Activated CD4-positive, alpha-beta T cell treated with anti-CD3 and anti-CD28 coated beads, Interleukin-2, Interleukin-4, amounts not matched to agents 100 ng/mL and 50 ng/mL, durations not matched to agents 16 hours and 8 hours (primary cell): ENCODE results near the gene TJP2.
"Not testable (repeated sequence)": the region's sequence is repeated elsewhere in the genome, so short reads cannot be mapped to it uniquely, and the experiment has no call there.

ENCODE experiments used
- DNase-seq: peaks from one replicate; pipeline ENCODE4 v3.0.0-alpha.2; 2020; ENCODE audit warnings: low spot score

TJP2 gene

GRCh38 chr9:69158471-69158870 lies 15.6 kb upstream of the TJP2 start:
- no peak for DNase-seq

GRCh38 chr9:69164573-69164972 lies 9.5 kb upstream of the TJP2 start:
- not testable (repeated sequence) for DNase-seq

GRCh38 chr9:69165581-69165980 lies 8.5 kb upstream of the TJP2 start:
- DNase-seq: no peak

- peak; percentile 84 for DNase-seq
Measured at GRCh38 chr9:69168709-69169217, 5.3 kb upstream of the TJP2 start.

GRCh38 chr9:69170231-69170630 lies 3.8 kb upstream of the TJP2 start:
- no peak for DNase-seq

- DNase-seq: no peak
Measured at GRCh38 chr9:69171049-69171448, 3.0 kb upstream of the TJP2 start.

GRCh38 chr9:69171517-69171916 lies 2.6 kb upstream of the TJP2 start:
- no peak for DNase-seq

GRCh38 chr9:69172895-69173294 lies 1.2 kb upstream of the TJP2 start:
- DNase-seq: no peak

GRCh38 chr9:69173497-69173890 lies 583 bp upstream of the TJP2 start:
- DNase-seq: no peak

- peak; percentile 78 for DNase-seq
Measured at GRCh38 chr9:69174616-69175463, 763 bp downstream of the TJP2 start.

- no peak for DNase-seq
Measured at GRCh38 chr9:69175486-69175885, 1.4 kb downstream of the TJP2 start.

- DNase-seq: peak; percentile 42
Measured at GRCh38 chr9:69176471-69177171, 2.5 kb downstream of the TJP2 start.

- no peak for DNase-seq
Measured at GRCh38 chr9:69178583-69179011, 4.5 kb downstream of the TJP2 start.

- no peak for DNase-seq
Measured at GRCh38 chr9:69179037-69179436, 5.0 kb downstream of the TJP2 start.

GRCh38 chr9:69180200-69180599 lies 6.1 kb downstream of the TJP2 start:
- no peak for DNase-seq

GRCh38 chr9:69180670-69181069 lies 6.6 kb downstream of the TJP2 start:
- peak; percentile 90 for DNase-seq

- no peak for DNase-seq
Measured at GRCh38 chr9:69181908-69182353, 7.9 kb downstream of the TJP2 start.

- DNase-seq: no peak
Measured at GRCh38 chr9:69184266-69184665, 10.2 kb downstream of the TJP2 start.

- DNase-seq: no peak
Measured at GRCh38 chr9:69186841-69187611, 12.9 kb downstream of the TJP2 start.

GRCh38 chr9:69188975-69189374 lies 14.9 kb downstream of the TJP2 start:
- DNase-seq: no peak

- no peak for DNase-seq
Measured at GRCh38 chr9:69190086-69190862, 16.2 kb downstream of the TJP2 start.

GRCh38 chr9:69190863-69191181 lies 16.7 kb downstream of the TJP2 start:
- DNase-seq: no peak
